GM12878 (cell line): Measurements from ENCODE around the gene KRTAP4-7. TPM values are rescaled to one million over a fixed set of nuclear protein-coding genes. Genes with fewer than 3 reads are reported as not detected.

Experiments used
- ATAC-seq: fragments of 200-7000 bp; cut with Tn5 transposase; 3 replicates; pipeline ENCODE4 v1.9.1; 2020; ENCODE audit warnings: mild to moderate bottlenecking, moderate library complexity
- BruUV-seq: library from RNA; stranded (reverse); fragments of 400-500 nt; replicated peaks from 2 replicates; lab custom pipeline; 2021; lab: Mats Ljungman, UMichigan
- CTCF ChIA-PET: fragments of 300-600 bp; sonication (Branson Sonifier 250); formaldehyde crosslinking; extraction: SDS; loops from one replicate; lab custom pipeline; 2021; ENCODE audit warnings: inconsistent platforms; lab: Yijun Ruan, JAX
- POLR2A ChIA-PET: fragments of 350-600 bp; formaldehyde crosslinking; extraction: SDS; loops from one replicate; lab custom pipeline; 2021; ENCODE audit warnings: inconsistent platforms; lab: Charles Lee
- RAD21 ChIA-PET: fragments of 300-600 bp; sonication (Branson Sonifier 250); formaldehyde crosslinking; loops from one replicate; lab custom pipeline; 2023; ENCODE audit warnings: antibody characterized with exemption; ENCODE audit not compliant: unreplicated experiment; lab: Charles Lee
- SMC1A ChIA-PET: fragments of 300-600 bp; sonication (Branson Sonifier 250); formaldehyde crosslinking; loops from one replicate; lab custom pipeline; 2023; ENCODE audit not compliant: unreplicated experiment, uncharacterized antibody; lab: Charles Lee
- DNase-seq: peaks from one replicate; pipeline ENCODE4 v3.0.0-alpha.2; 2011; ENCODE audit warnings: low read depth, low spot score
- FAIRE-seq: peaks from 3 replicates; lab custom pipeline; 2011; peaks lifted over from hg19 to GRCh38; lab: Jason Lieb, UNC
- H2AFZ ChIP-seq: 2 replicates; pipeline ENCODE4 v1.6.0; 2011; ENCODE audit warnings: low read depth, low read length, control low read depth; ENCODE audit not compliant: control insufficient read depth
- H3K27ac ChIP-seq: 2 replicates; pipeline ENCODE4 v1.5.1; 2011; ENCODE audit warnings: control low read depth; ENCODE audit not compliant: control insufficient read depth, insufficient read depth
- H3K27me3 ChIP-seq, 2 experiments: replicated peaks in 1 of 2; 2 replicates each; pipeline versions ENCODE4 v1.6.0 to v1.6.1; 2011; ENCODE audit warnings: low read length in 1 of 2; ENCODE audit not compliant: control insufficient read depth in 2 of 2, insufficient read depth in 2 of 2
- H3K36me3 ChIP-seq, 2 experiments: 2 replicates each; pipeline ENCODE4 v1.5.1; 2011; ENCODE audit warnings: low read length in 1 of 2; ENCODE audit not compliant: control insufficient read depth in 2 of 2, insufficient read depth in 2 of 2
- H3K4me1 ChIP-seq: 2 replicates; pipeline ENCODE4 v1.6.1; 2011; ENCODE audit warnings: mild to moderate bottlenecking, low read length, moderate library complexity, mixed read lengths; ENCODE audit not compliant: control insufficient read depth, insufficient read depth
- H3K4me2 ChIP-seq: 2 replicates; pipeline ENCODE4 v1.6.0; 2011; ENCODE audit warnings: control low read depth; ENCODE audit not compliant: control insufficient read depth, insufficient read depth
- H3K4me3 ChIP-seq: fragments of 200-600 bp; sonication (generic); 2 replicates; pipeline ENCODE4 v1.5.1; 2016
- H3K79me2 ChIP-seq: 2 replicates; pipeline ENCODE4 v1.6.0; 2011; ENCODE audit warnings: low read length; ENCODE audit not compliant: control insufficient read depth, insufficient read depth
- H3K9ac ChIP-seq: 2 replicates; pipeline ENCODE4 v1.8.0; 2011; ENCODE audit warnings: low read length, control low read depth, mixed read lengths; ENCODE audit not compliant: control insufficient read depth, insufficient read depth
- H3K9me3 ChIP-seq: replicated peaks from 3 replicates; pipeline ENCODE4 v1.5.1; 2011; ENCODE audit warnings: mild to moderate bottlenecking, low read length; ENCODE audit not compliant: control insufficient read depth, insufficient read depth
- H4K20me1 ChIP-seq: 2 replicates; pipeline ENCODE4 v1.6.0; 2011; ENCODE audit not compliant: control insufficient read depth, insufficient read depth
- BMI1 ChIP-seq: fragments of 450-650 bp; IDR thresholded peaks from 2 replicates; pipeline ENCODE4 v1.6.1; 2016; ENCODE audit warnings: mild to moderate bottlenecking, moderate library complexity, borderline replicate concordance
- CHD4 ChIP-seq: fragments of 200-600 bp; sonication (generic); IDR thresholded peaks from 2 replicates; pipeline ENCODE4 v1.6.1; 2016; ENCODE audit warnings: mild to moderate bottlenecking
- GATAD2B ChIP-seq: fragments of 450-650 bp; conservative IDR thresholded peaks from 2 replicates; pipeline ENCODE4 v1.6.1; 2017; ENCODE audit warnings: low read depth, mild to moderate bottlenecking, moderate library complexity
- IKZF1 ChIP-seq: fragments of 450-650 bp; conservative IDR thresholded peaks from 2 replicates; pipeline ENCODE4 v1.6.1; 2017; ENCODE audit warnings: antibody characterized with exemption, mild to moderate bottlenecking
- KAT2A ChIP-seq: conservative IDR thresholded peaks from 2 replicates; pipeline ENCODE4 v1.6.1; 2011; ENCODE audit warnings: low read depth, low read length; ENCODE audit not compliant: control insufficient read depth
- KLF5 ChIP-seq: fragments of 450-650 bp; IDR thresholded peaks from 2 replicates; pipeline ENCODE4 v1.6.1; 2014; ENCODE audit warnings: mild to moderate bottlenecking; ENCODE audit not compliant: partially characterized antibody
- MEF2A ChIP-seq: IDR thresholded peaks from 2 replicates; pipeline ENCODE4 v1.6.1; 2011; ENCODE audit warnings: low read depth, mild to moderate bottlenecking, low read length, moderate library complexity; ENCODE audit not compliant: insufficient read depth
- NFIC ChIP-seq: IDR thresholded peaks from 2 replicates; pipeline ENCODE4 v1.6.1; 2012; ENCODE audit warnings: low read depth, mild to moderate bottlenecking, inconsistent platforms, low read length, moderate library complexity
- PML ChIP-seq: IDR thresholded peaks from 2 replicates; pipeline ENCODE4 v1.6.1; 2012; ENCODE audit warnings: low read length, inconsistent platforms
- RELB ChIP-seq: fragments of 450-650 bp; IDR thresholded peaks from 2 replicates; pipeline ENCODE4 v1.6.1; 2017; ENCODE audit warnings: low read depth, mild to moderate bottlenecking, moderate library complexity
- REST ChIP-seq: IDR thresholded peaks from 2 replicates; pipeline ENCODE4 v1.6.1; 2012; ENCODE audit warnings: mild to moderate bottlenecking, low read depth, low read length
- RUNX3 ChIP-seq: IDR thresholded peaks from 2 replicates; pipeline ENCODE4 v1.6.1; 2012; ENCODE audit warnings: low read length, inconsistent platforms
- SMAD1 ChIP-seq: fragments of 450-650 bp; IDR thresholded peaks from 2 replicates; pipeline ENCODE4 v1.6.1; 2018; ENCODE audit warnings: mild to moderate bottlenecking, low read depth; ENCODE audit not compliant: partially characterized antibody
- SREBF1 ChIP-seq: IDR thresholded peaks from 2 replicates; pipeline ENCODE4 v1.6.1; 2012; ENCODE audit warnings: mild to moderate bottlenecking, low read length
- ZNF207 ChIP-seq: fragments of 450-650 bp; IDR thresholded peaks from 2 replicates; pipeline ENCODE4 v1.6.1; 2014; ENCODE audit warnings: antibody characterized with exemption, mild to moderate bottlenecking, borderline replicate concordance
- ZNF24 ChIP-seq: fragments of 450-650 bp; IDR thresholded peaks from 2 replicates; pipeline ENCODE4 v1.6.1; 2017; ENCODE audit warnings: antibody characterized with exemption, mild to moderate bottlenecking
- ZNF384 ChIP-seq: IDR thresholded peaks from 2 replicates; pipeline ENCODE4 v1.6.1; 2012; ENCODE audit warnings: low read depth, mild to moderate bottlenecking, low read length, improper control_type of control experiment, borderline replicate concordance
- ZNF622 ChIP-seq: fragments of 450-650 bp; IDR thresholded peaks from 2 replicates; pipeline ENCODE4 v1.6.1; 2017; ENCODE audit warnings: mild to moderate bottlenecking, inconsistent platforms
- WGBS: methylation state at CpG from one replicate; pipeline ENCODE4 v1.1.6; 2016; ENCODE audit warnings: low lambda C conversion rate; ENCODE audit not compliant: insufficient replicate concordance, insufficient coverage; ENCODE audit errors: missing lambda C conversion rate; 5-methylcytosine and 5-hydroxymethylcytosine counted together
- in situ Hi-C: fragments of 300-500 bp; cut with MboI; formaldehyde crosslinking; loops from 9 replicates; pipeline ENCODE4 v1.14.3; 2018; ENCODE audit warnings: mixed read lengths
- intact Hi-C: fragments of 100-400 bp; cut with micrococcal nuclease; formaldehyde crosslinking; loops from one replicate; pipeline ENCODE4 v1.14.2; 2022; ENCODE audit not compliant: unreplicated experiment
- polyA plus RNA-seq, 11 experiments: library from polyadenylated mRNA; depleted of rRNA in 4 of 11; unstranded in 6 of 11; stranded (reverse) in 5 of 11; fragments of >200 nt; fragmentation: Nextera tagmentation in 4 of 11; fragmentation: Illumina TruSeq in 1 of 11; extraction: Ambion mirVana in 4 of 11; extraction: Trizol in 1 of 11; gene quantifications; 1 replicate in 1 of 11; 2 replicates in 10 of 11; pipeline versions ENCODE4 v1.2.1 to v1.2.3, GENCODE V29; 2011 to 2016; ENCODE audit warnings: inconsistent platforms in 2 of 11, missing spikeins in 2 of 11, low read depth in 1 of 11
- total RNA-seq, 4 experiments: library from RNA; depleted of rRNA in 3 of 4; stranded (reverse); fragments of >200 nt in 3 of 4; fragmentation: Illumina TruSeq in 1 of 4; extraction: Trizol in 1 of 4; gene quantifications; 2 replicates each; pipeline versions ENCODE4 v1.2.1 to v1.2.3, GENCODE V29; 2013 to 2021

The KRTAP4-7 gene
- total and polyA plus RNA-seq, 10 of the 15 experiments (the other 5 are each of a cell fraction or from before 2014, with no cell fraction given), result not detected

- no peak overlapping the region for H3K27ac ChIP-seq
- 38% methylated on average over 2 of the region's 2 CpGs for WGBS
- ATAC-seq, result no peak
- H3K79me2 ChIP-seq, result no peaks in the 10 kb centered on the region
- no peaks in the 10 kb centered on the region for H4K20me1 ChIP-seq
- in situ Hi-C loops (no loop called here), intact Hi-C loops (no loop called here)
- H3K4me3 ChIP-seq, result no peak overlapping the region
- H3K9me3 ChIP-seq, result no peaks in the 10 kb centered on the region
- no peaks in the 10 kb centered on the region for H3K4me1 ChIP-seq
- H3K36me3 ChIP-seq, result no peaks in the 10 kb centered on the region
- no peak overlapping the region for H3K4me2 ChIP-seq
- no peak overlapping the region for H2AFZ ChIP-seq
- no peak for FAIRE-seq
- BruUV-seq, result no TSS peak
- H3K9ac ChIP-seq, result no peak overlapping the region
- CTCF ChIA-PET, result no interaction called here
- TF ChIP-seq KAT2A, result no peak
- no peak for TF ChIP-seq ZNF622
- no peak for TF ChIP-seq REST
- no peak for TF ChIP-seq GATAD2B
- no peak for TF ChIP-seq RUNX3
- TF ChIP-seq CHD4, result no peak
- no peak for TF ChIP-seq SMAD1
- no peak for TF ChIP-seq ZNF384
- no peak for TF ChIP-seq BMI1
- TF ChIP-seq RELB, result no peak
- no peak for TF ChIP-seq NFIC
- no peak for TF ChIP-seq ZNF207
- TF ChIP-seq ZNF24, result no peak
- no peak for TF ChIP-seq MEF2A
- TF ChIP-seq KLF5, result no peak
- TF ChIP-seq IKZF1, result no peak
- TF ChIP-seq PML, result no peak
- TF ChIP-seq SREBF1, result no peak
- TF ChIP-seq, all 136 proteins: peak for 0
- ChIA-PET RAD21 (no interaction called here), SMC1A (no interaction called here), POLR2A (no interaction called here)
- no peak for DNase-seq
- no peaks in the 10 kb centered on the region for H3K27me3 ChIP-seq
Measured at GRCh38 chr17:41037853-41038350, 46.0 kb upstream of the KRTAP4-7 start.
